Urinary bladder (tissue), 4 donors: Measurements from ENCODE around the gene KRT85. TPM values are rescaled to one million over a fixed set of nuclear protein-coding genes. Genes with fewer than 3 reads are reported as not detected.

Experiments
- DNase-seq: peaks from one replicate; pipeline ENCODE4 v3.0.0-alpha.2; 2015; ENCODE audit errors: extremely low spot score
- H3K27ac ChIP-seq: one replicate; pipeline ENCODE4 v1.5.1; 2013; ENCODE audit warnings: low read depth, mild to moderate bottlenecking, moderate library complexity
- H3K36me3 ChIP-seq: one replicate; pipeline ENCODE4 v1.6.1; 2013; ENCODE audit warnings: mild to moderate bottlenecking, moderate library complexity; ENCODE audit not compliant: insufficient read depth
- H3K4me1 ChIP-seq: one replicate; pipeline ENCODE4 v1.6.1; 2013; ENCODE audit warnings: mild to moderate bottlenecking, moderate library complexity; ENCODE audit not compliant: insufficient read depth
- H3K4me3 ChIP-seq: one replicate; pipeline ENCODE4 v1.5.1; 2013; ENCODE audit warnings: low read depth, low read length
- whole genome bisulfite sequencing: extraction: QIAGEN DNeasy Blood & Tissue Kit; methylation state at CpG from one replicate; pipeline ENCODE4 v1.1.7; 2013; 5-methylcytosine and 5-hydroxymethylcytosine counted together
- polyA plus RNA-seq: library from polyadenylated mRNA; stranded (reverse); fragments of 200-250 nt; gene quantifications from one replicate; pipeline ENCODE4 v1.2.3, GENCODE V29; 2013
- total RNA-seq: library from RNA; depleted of rRNA; stranded (reverse); fragments of >200 nt; gene quantifications from one replicate; pipeline ENCODE4 v1.2.3, GENCODE V29; 2014
- donor health status: healthy with polysubstance abuse.
- donor health status: healthy.

Gene KRT85
- total and polyA plus RNA-seq, 2 donors: not detected

- Histone ChIP-seq H3K27ac (no peak overlapping the region), H3K4me1 (no peaks in the 10 kb centered on the region), H3K36me3 (no peaks in the 10 kb centered on the region), H3K4me3 (no peak overlapping the region)
- DNase-seq: no peak
- WGBS: 73% methylated on average over 10 of the region's 10 CpGs
Measured at GRCh38 chr12:52327830-52328500, 39.3 kb downstream of the KRT85 start.

GRCh38 chr12:52327052-52327829, 40.0 kb downstream of the KRT85 start:
- H3K4me1 ChIP-seq: no peaks in the 10 kb centered on the region
- DNase-seq: no peak
- no peak overlapping the region for H3K4me3 ChIP-seq
- no peak overlapping the region for H3K27ac ChIP-seq
- WGBS: 53% methylated on average over 11 of the region's 11 CpGs
- H3K36me3 ChIP-seq: no peaks in the 10 kb centered on the region

GRCh38 chr12:52324153-52324444, 43.2 kb downstream of the KRT85 start:
- WGBS: 74% methylated on average over 3 of the region's 3 CpGs
- Histone ChIP-seq H3K4me3 (no peak overlapping the region), H3K27ac (no peak overlapping the region), H3K4me1 (no peaks in the 10 kb centered on the region), H3K36me3 (no peaks in the 10 kb centered on the region)
- DNase-seq: no peak

- H3K27ac ChIP-seq: no peak overlapping the region
- WGBS: 76% methylated on average over 10 of the region's 10 CpGs
- no peaks in the 10 kb centered on the region for H3K4me1 ChIP-seq
- no peak for DNase-seq
- no peak overlapping the region for H3K4me3 ChIP-seq
- no peaks in the 10 kb centered on the region for H3K36me3 ChIP-seq
Measured at GRCh38 chr12:52323416-52324152, 43.7 kb downstream of the KRT85 start.

GRCh38 chr12:52323001-52323400, 44.3 kb downstream of the KRT85 start:
- no peak for DNase-seq

GRCh38 chr12:52322069-52322468, 45.2 kb downstream of the KRT85 start:
- WGBS: 96% methylated on average over 1 of the region's 1 CpG
- no peak overlapping the region for H3K4me3 ChIP-seq

More at GRCh38 chr12:52323001-52323400, 44.3 kb downstream of the KRT85 start:
- no peaks in the 10 kb centered on the region for H3K36me3 ChIP-seq
- WGBS: 74% methylated on average over 1 of the region's 1 CpG
- no peaks in the 10 kb centered on the region for H3K4me1 ChIP-seq
- H3K4me3 ChIP-seq: no peak overlapping the region
- no peak overlapping the region for H3K27ac ChIP-seq

GRCh38 chr12:52321418-52321817, 45.9 kb downstream of the KRT85 start:
- WGBS: 61% methylated on average over 4 of the region's 4 CpGs
- Histone ChIP-seq H3K4me1 (no peaks in the 10 kb centered on the region), H3K27ac (no peak overlapping the region), H3K36me3 (no peaks in the 10 kb centered on the region), H3K4me3 (no peak overlapping the region)
- no peak for DNase-seq

More at GRCh38 chr12:52322069-52322468, 45.2 kb downstream of the KRT85 start:
- no peaks in the 10 kb centered on the region for H3K36me3 ChIP-seq
- no peaks in the 10 kb centered on the region for H3K4me1 ChIP-seq
- H3K27ac ChIP-seq: no peak overlapping the region
- DNase-seq: no peak

- Histone ChIP-seq H3K4me3 (no peak within 1 kb of the TSS), H3K4me1 (no peaks in the 10 kb centered on the region), H3K27ac (no peak within 1 kb of the TSS), H3K36me3 (no peaks in the 10 kb centered on the region)
- no peak for DNase-seq
- 72% methylated on average over 35 of the region's 35 CpGs for WGBS
Measured at GRCh38 chr12:52320784-52321400, 46.4 kb downstream of the KRT85 start, which contains the start of gene KRT83. KRT83 (minus strand) TSS chr12:52321398; CDS start chr12:52321335, 63 bp downstream.

- Histone ChIP-seq H3K4me3 (no peak overlapping the region), H3K27ac (no peak overlapping the region), H3K36me3 (no peaks in the 10 kb centered on the region), H3K4me1 (no peaks in the 10 kb centered on the region)
- DNase-seq: no peak
- WGBS: 79% methylated on average over 11 of the region's 11 CpGs
Measured at GRCh38 chr12:52319097-52319496, 48.2 kb downstream of the KRT85 start.

GRCh38 chr12:52318241-52318990, 48.9 kb downstream of the KRT85 start:
- no peak overlapping the region for H3K27ac ChIP-seq

GRCh38 chr12:52317468-52318052, 49.7 kb downstream of the KRT85 start:
- Histone ChIP-seq H3K4me1 (no peaks in the 10 kb centered on the region), H3K27ac (no peak overlapping the region), H3K4me3 (no peak overlapping the region), H3K36me3 (no peaks in the 10 kb centered on the region)
- no peak for DNase-seq
- WGBS: 88% methylated on average over 12 of the region's 12 CpGs

More at GRCh38 chr12:52318241-52318990, 48.9 kb downstream of the KRT85 start:
- WGBS: 89% methylated on average over 11 of the region's 11 CpGs
- H3K4me3 ChIP-seq: no peak overlapping the region
- no peaks in the 10 kb centered on the region for H3K4me1 ChIP-seq
- DNase-seq: no peak
- no peaks in the 10 kb centered on the region for H3K36me3 ChIP-seq

GRCh38 chr12:52316701-52317100, 50.6 kb downstream of the KRT85 start:
- 93% methylated on average over 11 of the region's 11 CpGs for WGBS
- H3K4me1 ChIP-seq: no peaks in the 10 kb centered on the region

More at GRCh38 chr12:52316701-52317100, 50.6 kb downstream of the KRT85 start:
- H3K4me3 ChIP-seq: no peak overlapping the region
- H3K36me3 ChIP-seq: no peaks in the 10 kb centered on the region
- H3K27ac ChIP-seq: no peak overlapping the region
- DNase-seq: no peak
